Activated naive CD4-positive, alpha-beta T cell treated with anti-CD3 and anti-CD28 coated beads for 36 hours (primary cell): ENCODE results near the gene PRSS1. TPM values are rescaled to one million over a fixed set of nuclear protein-coding genes. Genes with fewer than 3 reads are reported as not detected.
"Not testable (repeated sequence)": the region's sequence is repeated elsewhere in the genome, so short reads cannot be mapped to it uniquely, and the experiment has no call there.

Experiments
- CTCF ChIA-PET: fragments of 350-600 bp; sonication (Branson Sonifier 250); formaldehyde crosslinking; loops from one replicate; lab custom pipeline; 2021; ENCODE audit warnings: antibody characterized with exemption; lab: Charles Lee
- DNase-seq: peaks from one replicate; pipeline ENCODE4 v3.0.0-alpha.2; 2020
- H3K27ac Mint-ChIP-seq: one replicate; pipeline ENCODE4 v1.8.0; 2021; ENCODE audit warnings: mild to moderate bottlenecking, mixed read lengths
- H3K27me3 Mint-ChIP-seq: one replicate; pipeline ENCODE4 v1.8.0; 2021; ENCODE audit warnings: low read depth, mixed read lengths
- H3K36me3 Mint-ChIP-seq: one replicate; pipeline ENCODE4 v1.8.0; 2021; ENCODE audit warnings: low read depth, mixed read lengths
- H3K4me1 Mint-ChIP-seq: one replicate; pipeline ENCODE4 v1.8.0; 2021; ENCODE audit warnings: low read depth, mixed read lengths
- H3K4me3 Mint-ChIP-seq: one replicate; pipeline ENCODE4 v1.8.0; 2021; ENCODE audit warnings: mild to moderate bottlenecking, moderate library complexity, mixed read lengths
- H3K9me3 Mint-ChIP-seq: one replicate; pipeline ENCODE4 v1.8.0; 2021; ENCODE audit warnings: mixed read lengths
- intact Hi-C: fragments of 100-400 bp; cut with micrococcal nuclease; formaldehyde crosslinking; loops from one replicate; pipeline ENCODE4 v1.15.1; 2023
- total RNA-seq, 2 experiments: library from RNA; stranded (reverse); gene quantifications; one replicate each; pipeline ENCODE4 v1.2.3, GENCODE V29; 2021

Gene PRSS1
- not detected for total RNA-seq

- DNase-seq: no peak
- CTCF ChIA-PET: no interaction called here
- H3K4me1 Mint-ChIP-seq: no peaks in the 10 kb centered on the region
- no peaks in the 10 kb centered on the region for H3K36me3 Mint-ChIP-seq
- H3K27ac Mint-ChIP-seq: no peak within 1 kb of the TSS
- no peaks in the 10 kb centered on the region for H3K9me3 Mint-ChIP-seq
- intact Hi-C loops: no loop called here
- H3K27me3 Mint-ChIP-seq: no peaks in the 10 kb centered on the region
- no peak within 1 kb of the TSS for H3K4me3 Mint-ChIP-seq
These were observed at the start of gene PRSS1 for GRCh38 chr7:142749218-142749993. PRSS1 (plus strand) TSS chr7:142749472; CDS start chr7:142749485, 13 bp downstream.

- intact Hi-C loops, H3K36me3 Mint-ChIP-seq, CTCF ChIA-PET, H3K27me3 Mint-ChIP-seq, H3K4me3 Mint-ChIP-seq, H3K9me3 Mint-ChIP-seq, DNase-seq: not testable (repeated sequence)
- H3K27ac Mint-ChIP-seq: peak overlapping the region; percentile 4
- peaks cover 26% of the 10 kb centered on the region for H3K4me1 Mint-ChIP-seq
These were observed 48.3 kb upstream of the PRSS1 start for GRCh38 chr7:142700935-142701334.

- H3K4me3 Mint-ChIP-seq: no peak overlapping the region
- no peaks in the 10 kb centered on the region for H3K36me3 Mint-ChIP-seq
- no peaks in the 10 kb centered on the region for H3K27me3 Mint-ChIP-seq
- H3K9me3 Mint-ChIP-seq: no peaks in the 10 kb centered on the region
- H3K27ac Mint-ChIP-seq: no peak overlapping the region
- intact Hi-C loops: no loop called here
- CTCF ChIA-PET: no interaction called here
- no peak for DNase-seq
- H3K4me1 Mint-ChIP-seq: peaks cover 20% of the 10 kb centered on the region
These were observed 45.5 kb upstream of the PRSS1 start for GRCh38 chr7:142703655-142704305.

GRCh38 chr7:142708726-142709125 lies 40.5 kb upstream of the PRSS1 start:
- intact Hi-C loops, H3K36me3 Mint-ChIP-seq, DNase-seq, H3K9me3 Mint-ChIP-seq, CTCF ChIA-PET, H3K27me3 Mint-ChIP-seq: not testable (repeated sequence)
- H3K4me1 Mint-ChIP-seq: peaks cover 29% of the 10 kb centered on the region
- peak overlapping the region; percentile 89 for H3K27ac Mint-ChIP-seq
- H3K4me3 Mint-ChIP-seq: peak overlapping the region; percentile 36

- no peaks in the 10 kb centered on the region for H3K27me3 Mint-ChIP-seq
- intact Hi-C loops: loop anchor here (5.0 kb wide), 1 partner anchor 173 kb away; no protein-coding TSS in a partner anchor
- CTCF ChIA-PET: no interaction called here
- peak overlapping the region; percentile 89 for H3K27ac Mint-ChIP-seq
- peak; percentile 27 for DNase-seq
- no peaks in the 10 kb centered on the region for H3K36me3 Mint-ChIP-seq
- peak overlapping the region; percentile 56 for H3K4me3 Mint-ChIP-seq
- H3K4me1 Mint-ChIP-seq: peaks cover 39% of the 10 kb centered on the region
- H3K9me3 Mint-ChIP-seq: no peaks in the 10 kb centered on the region
These were observed 39.4 kb upstream of the PRSS1 start for GRCh38 chr7:142709921-142710320.

GRCh38 chr7:142711196-142711595 lies 38.1 kb upstream of the PRSS1 start:
- no peaks in the 10 kb centered on the region for H3K36me3 Mint-ChIP-seq
- no peaks in the 10 kb centered on the region for H3K9me3 Mint-ChIP-seq
- intact Hi-C loops: loop anchor here (1.0 to 5.0 kb wide), 4 partner anchors 72 to 174 kb away; no protein-coding TSS in a partner anchor
- H3K4me3 Mint-ChIP-seq: peak overlapping the region; percentile 78
- CTCF ChIA-PET: interaction anchor here (1.0 to 2.0 kb wide), 2 partner anchors 10 to 40 kb away, joined by 3 to 5 read pairs; no protein-coding TSS in a partner anchor
- peak overlapping the region; percentile 89 for H3K27ac Mint-ChIP-seq
- H3K4me1 Mint-ChIP-seq: peaks cover 39% of the 10 kb centered on the region
- no peaks in the 10 kb centered on the region for H3K27me3 Mint-ChIP-seq
- DNase-seq: no peak

DNA sequence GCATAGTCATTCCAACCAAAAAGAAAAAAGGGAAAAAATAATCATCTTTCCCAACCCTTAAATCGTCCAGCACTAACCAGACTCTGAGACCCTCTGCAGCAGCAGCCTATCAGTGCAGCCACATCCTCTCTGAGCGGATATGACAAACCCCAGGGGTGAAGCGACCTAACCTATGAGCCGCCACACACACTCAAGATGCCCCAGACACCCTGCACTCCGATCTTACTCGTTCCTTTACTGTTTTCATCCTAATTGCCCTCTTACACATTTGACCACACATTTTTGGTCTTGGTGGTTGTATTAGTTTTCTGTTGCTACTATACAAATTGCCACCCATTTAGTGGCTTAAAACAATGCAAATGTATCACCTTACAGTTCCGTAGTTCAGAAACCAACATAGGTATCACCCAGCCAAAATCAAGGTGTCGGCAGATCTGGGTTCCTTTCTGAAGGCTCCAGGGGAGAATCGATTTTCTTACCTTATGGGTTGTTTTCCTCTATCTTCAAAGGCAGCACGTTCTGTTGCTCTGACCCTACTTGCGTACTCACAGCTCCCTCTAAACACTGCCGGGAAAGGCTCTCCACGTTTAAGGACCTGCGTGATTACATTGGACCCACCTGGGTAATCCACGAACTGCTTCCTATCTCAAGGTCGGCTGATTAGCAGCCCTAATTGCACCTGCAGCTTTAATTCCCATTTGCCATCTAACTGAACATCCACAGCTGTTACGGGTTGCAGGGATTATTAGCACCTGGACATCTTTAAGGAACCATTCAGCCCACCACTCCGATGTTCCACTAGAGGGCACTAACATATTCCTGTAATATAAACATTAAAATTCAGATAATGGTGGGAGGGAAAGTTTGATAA lies 37.3 kb upstream of the PRSS1 start:
- CTCF ChIA-PET: interaction anchor here (0.6 to 6.0 kb wide), 7 partner anchors 9 to 101 kb away, joined by 3 to 47 read pairs (median 3); no protein-coding TSS in a partner anchor
- H3K36me3 Mint-ChIP-seq: no peaks in the 10 kb centered on the region
- H3K27ac Mint-ChIP-seq: peak overlapping the region; percentile 89
- intact Hi-C loops: loop anchor here (1.0 to 5.0 kb wide), 5 partner anchors 43 to 175 kb away; no protein-coding TSS in a partner anchor
- no peaks in the 10 kb centered on the region for H3K27me3 Mint-ChIP-seq
- H3K9me3 Mint-ChIP-seq: no peaks in the 10 kb centered on the region
- DNase-seq: peak; percentile 51
- peaks cover 43% of the 10 kb centered on the region for H3K4me1 Mint-ChIP-seq
- peak overlapping the region; percentile 78 for H3K4me3 Mint-ChIP-seq

- intact Hi-C loops: loop anchor here (1.0 to 5.0 kb wide), 2 partner anchors 43 to 175 kb away; no protein-coding TSS in a partner anchor
- Mint-ChIP-seq H3K36me3 (no peaks in the 10 kb centered on the region), H3K27ac (peak overlapping the region; percentile 89), H3K27me3 (no peaks in the 10 kb centered on the region), H3K9me3 (no peaks in the 10 kb centered on the region), H3K4me3 (peak overlapping the region; percentile 36), H3K4me1 (peaks cover 45% of the 10 kb centered on the region)
- DNase-seq: no peak
- CTCF ChIA-PET: interaction anchor here (0.7 to 6.0 kb wide), 7 partner anchors 42 to 101 kb away, joined by 3 to 47 read pairs (median 3); no protein-coding TSS in a partner anchor
These were observed 36.7 kb upstream of the PRSS1 start for GRCh38 chr7:142712617-142712957.

DNA sequence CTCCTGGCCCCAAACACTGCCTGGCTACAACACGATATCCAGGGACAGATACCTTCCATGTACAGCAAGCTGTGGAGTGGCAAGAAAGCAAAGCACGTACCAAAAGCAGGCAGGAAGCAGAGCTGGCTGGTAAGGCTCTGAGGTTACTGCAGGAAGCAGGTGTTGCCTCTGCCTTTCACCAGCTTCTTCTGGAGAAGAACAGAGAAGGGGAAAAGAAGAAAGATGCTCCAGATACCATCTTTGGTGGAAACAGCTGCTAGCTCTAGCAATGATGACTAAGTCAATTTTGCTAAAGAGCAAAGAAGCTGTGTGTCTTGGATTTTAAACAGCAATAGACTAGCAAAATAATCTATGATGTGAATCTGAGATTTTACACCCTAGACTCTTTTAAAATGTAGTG lies 34.9 kb upstream of the PRSS1 start:
- Mint-ChIP-seq H3K4me3 (peak overlapping the region; percentile 53), H3K4me1 (peaks cover 49% of the 10 kb centered on the region), H3K9me3 (no peaks in the 10 kb centered on the region), H3K27ac (peak overlapping the region; percentile 56), H3K36me3 (no peaks in the 10 kb centered on the region), H3K27me3 (no peaks in the 10 kb centered on the region)
- DNase-seq: peak; percentile 37
- CTCF ChIA-PET: interaction anchor here (1.1 to 6.0 kb wide), 4 partner anchors 44 to 84 kb away, joined by 3 to 47 read pairs (median 4); no protein-coding TSS in a partner anchor
- intact Hi-C loops: loop anchor here (5.0 kb wide), 1 partner anchor 177 kb away; no protein-coding TSS in a partner anchor

DNA sequence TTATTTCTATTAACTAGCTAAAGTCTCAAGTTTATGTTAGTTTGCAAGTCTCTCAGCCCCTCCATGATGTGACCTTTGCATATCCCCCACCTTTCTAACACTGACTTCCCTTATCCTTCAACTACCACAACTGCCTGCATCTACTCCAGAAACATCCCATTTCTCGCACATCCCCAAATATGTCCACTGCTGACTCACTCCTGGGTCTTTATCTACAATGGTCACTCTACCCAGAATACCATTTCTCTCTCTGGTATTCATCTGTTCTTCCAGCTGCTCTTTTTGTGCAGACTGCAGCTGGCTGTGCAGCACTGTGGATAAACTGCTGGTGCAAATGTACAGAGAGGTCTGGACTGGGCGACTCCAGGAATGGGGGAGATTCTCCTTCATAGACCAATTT lies 32.7 kb upstream of the PRSS1 start:
- no peaks in the 10 kb centered on the region for H3K36me3 Mint-ChIP-seq
- no peaks in the 10 kb centered on the region for H3K27me3 Mint-ChIP-seq
- peaks cover 38% of the 10 kb centered on the region for H3K4me1 Mint-ChIP-seq
- CTCF ChIA-PET: interaction anchor here (0.6 to 6.0 kb wide), 3 partner anchors 10 to 82 kb away, joined by 3 to 47 read pairs (median 3); no protein-coding TSS in a partner anchor
- intact Hi-C loops: no loop called here
- H3K27ac Mint-ChIP-seq: peak overlapping the region; percentile 56
- DNase-seq: no peak
- no peaks in the 10 kb centered on the region for H3K9me3 Mint-ChIP-seq
- H3K4me3 Mint-ChIP-seq: peak overlapping the region; percentile 38

DNA sequence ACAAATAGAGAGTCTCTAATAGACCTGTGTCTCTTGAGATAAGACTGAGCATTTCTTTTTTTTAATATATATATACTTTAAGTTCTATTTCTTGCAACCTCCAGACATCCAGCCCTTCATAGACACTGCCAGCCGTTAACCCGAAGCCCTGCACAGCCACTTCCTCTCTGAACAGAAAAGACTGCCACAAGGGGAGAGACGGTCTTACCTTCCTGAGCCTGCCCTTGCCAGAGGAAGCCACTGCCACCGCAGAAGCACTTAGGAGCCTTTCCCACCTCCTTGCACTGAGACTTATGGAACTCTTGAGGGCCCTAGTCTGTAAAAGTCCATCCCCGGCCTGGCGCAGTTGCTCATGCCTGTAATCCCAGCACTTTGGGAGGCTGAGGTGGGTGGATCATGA lies 31.8 kb upstream of the PRSS1 start:
- no peaks in the 10 kb centered on the region for H3K36me3 Mint-ChIP-seq
- no peaks in the 10 kb centered on the region for H3K9me3 Mint-ChIP-seq
- H3K4me1 Mint-ChIP-seq: peaks cover 32% of the 10 kb centered on the region
- peak; percentile 27 for DNase-seq
- peak overlapping the region; percentile 79 for H3K27ac Mint-ChIP-seq
- no peaks in the 10 kb centered on the region for H3K27me3 Mint-ChIP-seq
- H3K4me3 Mint-ChIP-seq: peak overlapping the region; percentile 65
- CTCF ChIA-PET: interaction anchor here (6.0 kb wide), 1 partner anchor 67 kb away, joined by 47 read pairs; no protein-coding TSS in a partner anchor
- intact Hi-C loops: no loop called here
